ENCODE results near the gene NDUFS8. TPM values are rescaled to one million over a fixed set of nuclear protein-coding genes. Genes with fewer than 3 reads are reported as not detected.

NDUFS8 gene
- total RNA-seq, 3 donors from 2014 or later (not counting 1 experiment from before 2014, with no cell fraction given): 84.5 to 95.2 (median 90.7) TPM

DNA sequence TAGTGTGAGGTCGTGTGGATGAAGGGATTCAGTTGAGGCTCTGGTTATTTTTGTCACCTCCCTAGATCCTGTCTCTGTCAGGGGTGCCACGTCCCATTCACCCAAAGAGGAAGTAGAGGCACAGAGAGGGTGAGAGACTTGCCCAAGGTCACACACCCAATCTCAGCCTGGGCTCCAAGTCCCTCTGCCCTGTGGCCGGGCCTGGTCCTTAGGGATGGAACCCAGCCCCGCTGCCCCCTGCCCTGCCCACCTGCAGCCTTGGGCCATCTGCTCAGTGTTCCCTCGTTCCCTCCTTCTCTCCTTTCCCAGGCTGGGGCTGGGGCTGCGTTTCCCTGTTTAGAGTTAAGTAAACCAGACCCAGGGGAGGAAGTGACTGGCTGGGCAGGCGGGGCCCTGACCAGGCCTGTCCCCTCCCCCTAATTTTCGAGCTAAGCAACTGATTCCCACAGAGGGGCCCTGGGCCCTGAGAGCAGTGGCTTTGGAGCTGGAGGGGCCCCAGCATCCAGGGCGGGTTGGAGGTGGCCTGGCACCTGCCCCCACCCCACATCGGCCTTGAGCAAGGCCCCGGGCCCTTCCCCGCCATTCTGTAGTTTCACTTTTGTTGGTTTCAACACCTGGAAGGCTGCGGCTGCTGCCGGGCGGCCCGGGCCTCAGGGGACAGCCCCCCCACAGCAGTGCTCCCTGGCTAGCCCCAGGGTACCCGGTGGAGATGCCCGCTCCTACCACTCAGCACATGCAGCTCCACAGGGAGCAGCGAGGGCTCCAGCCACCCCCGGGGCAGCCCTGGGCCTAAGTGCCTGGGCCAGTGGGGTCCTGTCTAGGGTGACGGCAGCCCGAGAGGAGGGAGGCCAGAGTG lies 9.8 kb downstream of the NDUFS8 start:
- peak overlapping the region; percentile 84 for H3K4me3 ChIP-seq (ENCODE audit: low read length)
- H3K4me1 ChIP-seq (ENCODE audit: control insufficient read depth, insufficient read depth, low read length): peaks cover 68% of the 10 kb centered on the region
- intact Hi-C loops (cut with micrococcal nuclease): loop anchor here (1.0 kb wide), 1 partner anchor 10 kb away; the partner anchor contains the start of gene NDUFS8
- H3K4me3 Mint-ChIP-seq: peak overlapping the region; percentile 91
- peak overlapping the region; percentile 94 for H3K27ac ChIP-seq (ENCODE audit: low read length)
- H3K36me3 Mint-ChIP-seq: no peaks in the 10 kb centered on the region
- H3K9me3 Mint-ChIP-seq: no peaks in the 10 kb centered on the region
- ATAC-seq: peak; percentile 54 to 68 (median 63)
- peaks cover 34% of the 10 kb centered on the region for H3K36me3 ChIP-seq (ENCODE audit: control insufficient read depth, insufficient read depth, low read length)
- DNase-seq: peak; percentile 52 to 70
- peak overlapping the region; percentile 97 to 99 for H3K27ac Mint-ChIP-seq
- H3K9me3 ChIP-seq (ENCODE audit: control insufficient read depth, insufficient read depth, low read length): no peaks in the 10 kb centered on the region
- peaks cover 31 to 46% of the 10 kb centered on the region in 2 donors for H3K4me1 Mint-ChIP-seq
- no peaks in the 10 kb centered on the region for H3K27me3 ChIP-seq (ENCODE audit: control insufficient read depth, insufficient read depth, low read length)
- TF ChIP-seq, protein P1, sequence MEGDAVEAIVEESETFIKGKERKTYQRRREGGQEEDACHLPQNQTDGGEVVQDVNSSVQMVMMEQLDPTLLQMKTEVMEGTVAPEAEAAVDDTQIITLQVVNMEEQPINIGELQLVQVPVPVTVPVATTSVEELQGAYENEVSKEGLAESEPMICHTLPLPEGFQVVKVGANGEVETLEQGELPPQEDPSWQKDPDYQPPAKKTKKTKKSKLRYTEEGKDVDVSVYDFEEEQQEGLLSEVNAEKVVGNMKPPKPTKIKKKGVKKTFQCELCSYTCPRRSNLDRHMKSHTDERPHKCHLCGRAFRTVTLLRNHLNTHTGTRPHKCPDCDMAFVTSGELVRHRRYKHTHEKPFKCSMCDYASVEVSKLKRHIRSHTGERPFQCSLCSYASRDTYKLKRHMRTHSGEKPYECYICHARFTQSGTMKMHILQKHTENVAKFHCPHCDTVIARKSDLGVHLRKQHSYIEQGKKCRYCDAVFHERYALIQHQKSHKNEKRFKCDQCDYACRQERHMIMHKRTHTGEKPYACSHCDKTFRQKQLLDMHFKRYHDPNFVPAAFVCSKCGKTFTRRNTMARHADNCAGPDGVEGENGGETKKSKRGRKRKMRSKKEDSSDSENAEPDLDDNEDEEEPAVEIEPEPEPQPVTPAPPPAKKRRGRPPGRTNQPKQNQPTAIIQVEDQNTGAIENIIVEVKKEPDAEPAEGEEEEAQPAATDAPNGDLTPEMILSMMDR (IDR thresholded peaks at IDR 0.05): no peak
- H3K27me3 Mint-ChIP-seq (ENCODE audit: low read depth in 2 of 2): no peaks in the 10 kb centered on the region
- WGBS (ENCODE audit: insufficient coverage): under 1% methylated on average over 21 of the region's 22 CpGs

DNA sequence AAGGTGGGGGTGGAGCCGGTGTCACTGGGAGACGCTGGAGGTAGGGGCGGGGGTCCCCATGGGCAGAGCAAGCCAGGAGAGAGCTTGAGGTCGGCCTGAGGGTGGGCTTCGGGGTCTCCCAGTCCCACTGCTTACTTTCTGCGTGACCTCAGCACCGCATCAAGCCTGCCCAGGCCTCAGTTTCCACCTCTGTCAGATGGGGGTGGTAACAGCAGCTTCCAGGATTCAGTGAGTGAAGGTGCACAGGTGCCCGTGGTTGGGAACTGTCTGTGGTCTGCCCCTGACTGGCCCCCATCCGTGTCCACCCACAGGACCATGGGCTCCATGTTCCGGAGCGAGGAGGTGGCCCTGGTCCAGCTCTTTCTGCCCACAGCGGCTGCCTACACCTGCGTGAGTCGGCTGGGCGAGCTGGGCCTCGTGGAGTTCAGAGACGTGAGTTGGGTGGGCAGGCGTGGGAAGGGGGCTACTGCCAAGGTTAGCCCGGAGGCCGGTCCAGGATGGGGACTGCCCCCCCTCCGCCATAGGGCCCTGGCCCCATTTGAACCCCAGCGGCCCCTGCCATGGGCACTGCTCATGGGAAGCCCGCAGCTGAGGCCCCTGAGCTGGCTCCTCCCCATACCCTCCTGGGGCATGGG lies 10.6 kb downstream of the NDUFS8 start:
- Mint-ChIP-seq H3K27me3 (ENCODE audit: low read depth in 2 of 2) (no peaks in the 10 kb centered on the region), H3K27ac (peak overlapping the region; percentile 97 to 99), H3K4me3 (peak overlapping the region; percentile 91), H3K4me1 (peaks cover 28 to 42% of the 10 kb centered on the region in 2 donors), H3K36me3 (no peaks in the 10 kb centered on the region), H3K9me3 (no peaks in the 10 kb centered on the region)
- WGBS (ENCODE audit: insufficient coverage): 78% methylated on average over 23 of the region's 23 CpGs
- no peak for ATAC-seq
- H3K27ac ChIP-seq (ENCODE audit: low read length): peak overlapping the region; percentile 94
- TF ChIP-seq, protein P1 (IDR thresholded peaks at IDR 0.05): no peak
- H3K9me3 ChIP-seq (ENCODE audit: control insufficient read depth, insufficient read depth, low read length): no peaks in the 10 kb centered on the region
- H3K4me3 ChIP-seq (ENCODE audit: low read length): peak overlapping the region; percentile 84
- no peaks in the 10 kb centered on the region for H3K27me3 ChIP-seq (ENCODE audit: control insufficient read depth, insufficient read depth, low read length)
- intact Hi-C loops (cut with micrococcal nuclease): loop anchor here (1.0 kb wide), 1 partner anchor 11 kb away; the partner anchor contains the start of gene NDUFS8
- peaks cover 39% of the 10 kb centered on the region for H3K36me3 ChIP-seq (ENCODE audit: control insufficient read depth, insufficient read depth, low read length)
- DNase-seq: no peak
- H3K4me1 ChIP-seq (ENCODE audit: control insufficient read depth, insufficient read depth, low read length): peaks cover 61% of the 10 kb centered on the region

DNA sequence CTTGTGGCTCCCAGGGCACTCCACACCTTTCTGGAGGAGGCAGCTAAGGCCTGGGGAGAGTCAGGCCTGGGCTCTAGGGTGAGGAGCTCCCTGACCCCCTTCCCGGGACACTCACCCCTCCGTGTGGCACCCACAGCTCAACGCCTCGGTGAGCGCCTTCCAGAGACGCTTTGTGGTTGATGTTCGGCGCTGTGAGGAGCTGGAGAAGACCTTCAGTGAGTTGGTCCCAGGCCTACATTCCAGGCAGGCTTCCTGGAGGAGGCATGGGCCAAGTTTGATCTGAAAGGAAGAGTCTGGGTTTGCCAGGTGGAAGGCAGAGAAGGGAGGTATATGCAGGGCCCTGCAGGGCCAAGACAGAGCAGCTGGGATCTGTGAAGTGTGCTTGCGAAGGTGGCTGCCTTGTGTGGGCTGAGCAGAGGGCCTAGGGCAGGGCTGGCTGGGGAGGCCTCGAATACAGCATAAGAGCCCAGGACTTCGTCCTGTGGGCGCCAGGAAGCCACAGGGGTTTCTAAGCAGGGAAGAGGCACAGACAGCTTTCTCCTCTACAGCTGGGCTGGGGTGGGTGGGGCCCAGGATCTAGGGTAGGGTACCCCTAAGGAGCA lies 11.2 kb downstream of the NDUFS8 start:
- no peak for DNase-seq
- Mint-ChIP-seq H3K36me3 (no peaks in the 10 kb centered on the region), H3K27ac (peak overlapping the region; percentile 56 to 99), H3K4me3 (peak overlapping the region; percentile 46), H3K4me1 (peaks cover 21 to 36% of the 10 kb centered on the region in 2 donors), H3K9me3 (no peaks in the 10 kb centered on the region), H3K27me3 (ENCODE audit: low read depth in 2 of 2) (no peaks in the 10 kb centered on the region)
- H3K4me3 ChIP-seq (ENCODE audit: low read length): no peak overlapping the region
- WGBS (ENCODE audit: insufficient coverage): 69% methylated on average over 12 of the region's 12 CpGs
- H3K27me3 ChIP-seq (ENCODE audit: control insufficient read depth, insufficient read depth, low read length): no peaks in the 10 kb centered on the region
- H3K27ac ChIP-seq (ENCODE audit: low read length): peak overlapping the region; percentile 94
- H3K4me1 ChIP-seq (ENCODE audit: control insufficient read depth, insufficient read depth, low read length): peaks cover 54% of the 10 kb centered on the region
- no peaks in the 10 kb centered on the region for H3K9me3 ChIP-seq (ENCODE audit: control insufficient read depth, insufficient read depth, low read length)
- TF ChIP-seq, protein P1 (IDR thresholded peaks at IDR 0.05): no peak
- intact Hi-C loops (cut with micrococcal nuclease): no loop called here
- peaks cover 44% of the 10 kb centered on the region for H3K36me3 ChIP-seq (ENCODE audit: control insufficient read depth, insufficient read depth, low read length)
- ATAC-seq: no peak
